ENCODE results near the gene P2RY12.

The P2RY12 gene

GRCh38 chr3:151382671-151383070 is 1.9 kb downstream of the P2RY12 start:
- Histone ChIP-seq H3K27me3 (replicated peaks; ENCODE audit: control insufficient read depth, insufficient read depth, low read length, poor library complexity, severe bottlenecking) (no peaks in the 10 kb centered on the region), H3K9me3 (ENCODE audit: control insufficient read depth, low read length) (no peaks in the 10 kb centered on the region), H3K4me1 (ENCODE audit: control insufficient read depth, insufficient read depth, low read length, poor library complexity, severe bottlenecking) (no peaks in the 10 kb centered on the region), H3K36me3 (ENCODE audit: control insufficient read depth, insufficient read depth, low read length) (no peaks in the 10 kb centered on the region), H3K4me3 (ENCODE audit: insufficient read depth, low read depth, low read length, poor library complexity, severe bottlenecking) (no peak overlapping the region), H3K27ac (ENCODE audit: insufficient read depth, low read length, poor library complexity, severe bottlenecking) (no peak overlapping the region)
- no peak for DNase-seq

- H3K27me3 ChIP-seq (replicated peaks; ENCODE audit: control insufficient read depth, insufficient read depth, low read length, poor library complexity, severe bottlenecking), result no peaks in the 10 kb centered on the region
- no peak overlapping the region for H3K4me3 ChIP-seq (ENCODE audit: insufficient read depth, low read depth, low read length, poor library complexity, severe bottlenecking)
- no peak overlapping the region for H3K27ac ChIP-seq (ENCODE audit: insufficient read depth, low read length, poor library complexity, severe bottlenecking)
- no peaks in the 10 kb centered on the region for H3K9me3 ChIP-seq (ENCODE audit: control insufficient read depth, low read length)
- H3K36me3 ChIP-seq (ENCODE audit: control insufficient read depth, insufficient read depth, low read length), result no peaks in the 10 kb centered on the region
- no peak for DNase-seq
- no peaks in the 10 kb centered on the region for H3K4me1 ChIP-seq (ENCODE audit: control insufficient read depth, insufficient read depth, low read length, poor library complexity, severe bottlenecking)
Measured at GRCh38 chr3:151379083-151379734, 5.3 kb downstream of the P2RY12 start.

- H3K9me3 ChIP-seq (ENCODE audit: control insufficient read depth, low read length), result no peaks in the 10 kb centered on the region
- no peak overlapping the region for H3K27ac ChIP-seq (ENCODE audit: insufficient read depth, low read length, poor library complexity, severe bottlenecking)
- no peak for DNase-seq
- no peaks in the 10 kb centered on the region for H3K27me3 ChIP-seq (replicated peaks; ENCODE audit: control insufficient read depth, insufficient read depth, low read length, poor library complexity, severe bottlenecking)
- no peaks in the 10 kb centered on the region for H3K4me1 ChIP-seq (ENCODE audit: control insufficient read depth, insufficient read depth, low read length, poor library complexity, severe bottlenecking)
- H3K36me3 ChIP-seq (ENCODE audit: control insufficient read depth, insufficient read depth, low read length), result no peaks in the 10 kb centered on the region
- no peak overlapping the region for H3K4me3 ChIP-seq (ENCODE audit: insufficient read depth, low read depth, low read length, poor library complexity, severe bottlenecking)
Measured at GRCh38 chr3:151377768-151378385, 6.7 kb downstream of the P2RY12 start.

GRCh38 chr3:151372063-151372820 is 12.3 kb downstream of the P2RY12 start:
- Histone ChIP-seq H3K9me3 (ENCODE audit: control insufficient read depth, low read length) (no peaks in the 10 kb centered on the region), H3K4me3 (ENCODE audit: insufficient read depth, low read depth, low read length, poor library complexity, severe bottlenecking) (no peak overlapping the region), H3K36me3 (ENCODE audit: control insufficient read depth, insufficient read depth, low read length) (no peaks in the 10 kb centered on the region), H3K27me3 (replicated peaks; ENCODE audit: control insufficient read depth, insufficient read depth, low read length, poor library complexity, severe bottlenecking) (no peaks in the 10 kb centered on the region), H3K27ac (ENCODE audit: insufficient read depth, low read length, poor library complexity, severe bottlenecking) (no peak overlapping the region), H3K4me1 (ENCODE audit: control insufficient read depth, insufficient read depth, low read length, poor library complexity, severe bottlenecking) (no peaks in the 10 kb centered on the region)
- DNase-seq, result no peak

GRCh38 chr3:151371526-151371925 is 13.0 kb downstream of the P2RY12 start:
- H3K27ac ChIP-seq (ENCODE audit: insufficient read depth, low read length, poor library complexity, severe bottlenecking), result no peak overlapping the region
- no peaks in the 10 kb centered on the region for H3K9me3 ChIP-seq (ENCODE audit: control insufficient read depth, low read length)
- H3K4me3 ChIP-seq (ENCODE audit: insufficient read depth, low read depth, low read length, poor library complexity, severe bottlenecking), result no peak overlapping the region
- H3K4me1 ChIP-seq (ENCODE audit: control insufficient read depth, insufficient read depth, low read length, poor library complexity, severe bottlenecking), result no peaks in the 10 kb centered on the region
- DNase-seq, result no peak
- no peaks in the 10 kb centered on the region for H3K36me3 ChIP-seq (ENCODE audit: control insufficient read depth, insufficient read depth, low read length)
- H3K27me3 ChIP-seq (replicated peaks; ENCODE audit: control insufficient read depth, insufficient read depth, low read length, poor library complexity, severe bottlenecking), result no peaks in the 10 kb centered on the region

- H3K4me3 ChIP-seq (ENCODE audit: insufficient read depth, low read depth, low read length, poor library complexity, severe bottlenecking), result no peak overlapping the region
- no peaks in the 10 kb centered on the region for H3K4me1 ChIP-seq (ENCODE audit: control insufficient read depth, insufficient read depth, low read length, poor library complexity, severe bottlenecking)
- no peaks in the 10 kb centered on the region for H3K9me3 ChIP-seq (ENCODE audit: control insufficient read depth, low read length)
- H3K36me3 ChIP-seq (ENCODE audit: control insufficient read depth, insufficient read depth, low read length), result no peaks in the 10 kb centered on the region
- DNase-seq, result no peak
- H3K27me3 ChIP-seq (replicated peaks; ENCODE audit: control insufficient read depth, insufficient read depth, low read length, poor library complexity, severe bottlenecking), result no peaks in the 10 kb centered on the region
- H3K27ac ChIP-seq (ENCODE audit: insufficient read depth, low read length, poor library complexity, severe bottlenecking), result no peak overlapping the region
Measured at GRCh38 chr3:151367448-151367847, 17.1 kb downstream of the P2RY12 start.

- Histone ChIP-seq H3K4me3 (ENCODE audit: insufficient read depth, low read depth, low read length, poor library complexity, severe bottlenecking) (no peak overlapping the region), H3K4me1 (ENCODE audit: control insufficient read depth, insufficient read depth, low read length, poor library complexity, severe bottlenecking) (no peaks in the 10 kb centered on the region), H3K27ac (ENCODE audit: insufficient read depth, low read length, poor library complexity, severe bottlenecking) (no peak overlapping the region), H3K9me3 (ENCODE audit: control insufficient read depth, low read length) (no peaks in the 10 kb centered on the region), H3K36me3 (ENCODE audit: control insufficient read depth, insufficient read depth, low read length) (no peaks in the 10 kb centered on the region), H3K27me3 (replicated peaks; ENCODE audit: control insufficient read depth, insufficient read depth, low read length, poor library complexity, severe bottlenecking) (no peaks in the 10 kb centered on the region)
- no peak for DNase-seq
Measured at GRCh38 chr3:151366993-151367392, 17.6 kb downstream of the P2RY12 start.

GRCh38 chr3:151362751-151363174 is 21.8 kb downstream of the P2RY12 start:
- Histone ChIP-seq H3K27me3 (replicated peaks; ENCODE audit: control insufficient read depth, insufficient read depth, low read length, poor library complexity, severe bottlenecking) (no peaks in the 10 kb centered on the region), H3K36me3 (ENCODE audit: control insufficient read depth, insufficient read depth, low read length) (no peaks in the 10 kb centered on the region), H3K4me1 (ENCODE audit: control insufficient read depth, insufficient read depth, low read length, poor library complexity, severe bottlenecking) (no peaks in the 10 kb centered on the region), H3K27ac (ENCODE audit: insufficient read depth, low read length, poor library complexity, severe bottlenecking) (no peak overlapping the region), H3K4me3 (ENCODE audit: insufficient read depth, low read depth, low read length, poor library complexity, severe bottlenecking) (no peak overlapping the region), H3K9me3 (ENCODE audit: control insufficient read depth, low read length) (no peaks in the 10 kb centered on the region)
- no peak for DNase-seq

GRCh38 chr3:151357463-151357850 is 27.1 kb downstream of the P2RY12 start:
- Histone ChIP-seq H3K4me1 (ENCODE audit: control insufficient read depth, insufficient read depth, low read length, poor library complexity, severe bottlenecking) (no peaks in the 10 kb centered on the region), H3K27ac (ENCODE audit: insufficient read depth, low read length, poor library complexity, severe bottlenecking) (no peak overlapping the region), H3K27me3 (replicated peaks; ENCODE audit: control insufficient read depth, insufficient read depth, low read length, poor library complexity, severe bottlenecking) (no peaks in the 10 kb centered on the region), H3K4me3 (ENCODE audit: insufficient read depth, low read depth, low read length, poor library complexity, severe bottlenecking) (no peak overlapping the region), H3K36me3 (ENCODE audit: control insufficient read depth, insufficient read depth, low read length) (no peaks in the 10 kb centered on the region), H3K9me3 (ENCODE audit: control insufficient read depth, low read length) (no peaks in the 10 kb centered on the region)
- DNase-seq, result no peak

GRCh38 chr3:151356794-151357462 is 27.6 kb downstream of the P2RY12 start:
- DNase-seq, result no peak
- Histone ChIP-seq H3K9me3 (ENCODE audit: control insufficient read depth, low read length) (no peaks in the 10 kb centered on the region), H3K4me3 (ENCODE audit: insufficient read depth, low read depth, low read length, poor library complexity, severe bottlenecking) (no peak overlapping the region), H3K4me1 (ENCODE audit: control insufficient read depth, insufficient read depth, low read length, poor library complexity, severe bottlenecking) (no peaks in the 10 kb centered on the region), H3K27ac (ENCODE audit: insufficient read depth, low read length, poor library complexity, severe bottlenecking) (no peak overlapping the region), H3K27me3 (replicated peaks; ENCODE audit: control insufficient read depth, insufficient read depth, low read length, poor library complexity, severe bottlenecking) (no peaks in the 10 kb centered on the region), H3K36me3 (ENCODE audit: control insufficient read depth, insufficient read depth, low read length) (no peaks in the 10 kb centered on the region)
